CD8-positive, alpha-beta T cell (primary cell): ENCODE measurements around the gene CCT6A. TPM values are rescaled to one million over a fixed set of nuclear protein-coding genes. Genes with fewer than 3 reads are reported as not detected.

Experiments used
- total RNA-seq, 46 experiments: library from RNA in 2 of 46; stranded (reverse) in 2 of 46; gene quantifications; one replicate each; pipeline ENCODE4 v1.2.3 and lab custom pipeline; 2021 to 2026

CCT6A gene
- total RNA-seq, 2 experiments from 2014 or later, result 36.3 to 40.9 TPM

Other genes with a start within 250 kb of the CCT6A start
- gene SEPTIN14, start 189.0 kb upstream of the CCT6A start, total RNA-seq, result not detected
- gene ZNF713, start 164.3 kb upstream of the CCT6A start, total RNA-seq, result 1 to 10 TPM; 3.7 to 3.9 TPM
- 1 to 10 TPM; 7.8 to 8.9 TPM for gene MRPS17, start 99.9 kb upstream of the CCT6A start, total RNA-seq
- gene NIPSNAP2, start 87.2 kb upstream of the CCT6A start, total RNA-seq, result 10 to 100 TPM; 36.5 to 38.9 TPM
- 1 to 10 TPM in 1 of 2 experiments, under 1 TPM in 1; 0.89 to 1.1 TPM for gene PSPH, start 321 bp upstream of the CCT6A start, total RNA-seq
- gene SUMF2, start 12.5 kb downstream of the CCT6A start, total RNA-seq, result 100 to 1,000 TPM in 1 of 2 experiments, 10 to 100 TPM in 1; 97.8 to 103 TPM
- gene PHKG1, start 41.2 kb downstream of the CCT6A start, total RNA-seq, result 1 to 10 TPM; 8.9 to 9.6 TPM
- 100 to 1,000 TPM; 283 to 294 TPM for gene CHCHD2, start 54.7 kb downstream of the CCT6A start, total RNA-seq
- not detected for gene NUPR2, start 64.7 kb downstream of the CCT6A start, total RNA-seq